HCT116 (cell line): ENCODE results near the gene RANGAP1. TPM values are rescaled to one million over a fixed set of nuclear protein-coding genes. Genes with fewer than 3 reads are reported as not detected.

Source experiments
- ATAC-seq: fragments of 200-7000 bp; cut with Tn5 transposase; 2 replicates; pipeline ENCODE4 v1.9.1; 2020; ENCODE audit warnings: mild to moderate bottlenecking, moderate library complexity
- BruUV-seq: library from RNA; stranded (reverse); fragments of 400-500 nt; replicated peaks from 2 replicates; lab custom pipeline; 2021; lab: Mats Ljungman, UMichigan
- CTCF ChIA-PET: fragments of 300-600 bp; sonication (Branson Sonifier 250); formaldehyde crosslinking; loops from one replicate; lab custom pipeline; 2021; ENCODE audit warnings: antibody characterized with exemption; lab: Charles Lee
- POLR2A ChIA-PET: fragments of 300-600, 350-600 bp; sonication (Branson Sonifier 250); formaldehyde crosslinking; loops from one replicate; lab custom pipeline; 2021; ENCODE audit warnings: antibody characterized with exemption; lab: Charles Lee
- RAD21 ChIA-PET, 2 experiments: fragments of 300-600 bp; sonication (Branson Sonifier 250); formaldehyde crosslinking; loops; one replicate each; lab custom pipeline; 2023; ENCODE audit warnings: low total read pairs in 2 of 2; ENCODE audit not compliant: uncharacterized antibody in 2 of 2, unreplicated experiment in 2 of 2, low non-redundant PET in 1 of 2; lab: Charles Lee
- DNase-seq: peaks from one replicate; pipeline ENCODE4 v3.0.0-alpha.2; 2010; ENCODE audit warnings: low read depth, low spot score
- H2AFZ ChIP-seq: fragments of 200-600 bp; shearing (Covaris generic), sonication (generic); 2 replicates; pipeline ENCODE4 v1.6.1; 2017; ENCODE audit warnings: low read depth, mixed run types, mixed read lengths, antibody characterized with exemption, low read length; ENCODE audit not compliant: poor library complexity, severe bottlenecking
- H3K27ac ChIP-seq: 2 replicates; pipeline ENCODE4 v1.5.1; 2012; ENCODE audit warnings: low read depth, low read length
- H3K27me3 ChIP-seq: fragments of 200-600 bp; sonication (generic); 2 replicates; pipeline ENCODE4 v1.6.1; 2016; ENCODE audit warnings: mixed run types, low read length, mixed read lengths; ENCODE audit not compliant: insufficient read depth
- H3K36me3 ChIP-seq, 2 experiments: fragments of 200-500 bp in 1 of 2; fragments of 200-600 bp in 1 of 2; sonication (Bioruptor generic) in 1 of 2; sonication (generic) in 1 of 2; 2 replicates each; pipeline versions ENCODE4 v1.5.1 to v1.6.1; 2014 to 2016; ENCODE audit warnings: low read length in 2 of 2, inconsistent platforms in 1 of 2, mixed read lengths in 1 of 2, mixed run types in 1 of 2; ENCODE audit not compliant: insufficient read depth in 2 of 2, control insufficient read depth in 1 of 2
- H3K4me1 ChIP-seq, 2 experiments: fragments of 200-600 bp in 1 of 2; sonication (generic) in 1 of 2; 2 replicates each; pipeline versions ENCODE4 v1.5.1 to v1.6.1; 2012 to 2017; ENCODE audit warnings: low read length in 2 of 2, inconsistent platforms in 1 of 2, mild to moderate bottlenecking in 1 of 2, mixed read lengths in 1 of 2, mixed run types in 1 of 2, moderate library complexity in 1 of 2; ENCODE audit not compliant: insufficient read depth in 2 of 2, control insufficient read depth in 1 of 2
- H3K4me2 ChIP-seq: fragments of 200-600 bp; sonication (generic); 2 replicates; pipeline ENCODE4 v1.6.1; 2017; ENCODE audit warnings: mixed run types, low read length, mixed read lengths
- H3K4me3 ChIP-seq, 2 experiments: fragments of 200-600 bp in 1 of 2; sonication (generic) in 1 of 2; replicated peaks in 1 of 2; 2 replicates each; pipeline ENCODE4 v1.5.1; 2011 to 2016; ENCODE audit warnings: low read length in 2 of 2, control low read depth in 1 of 2, low read depth in 1 of 2, mild to moderate bottlenecking in 1 of 2, mixed read lengths in 1 of 2, mixed run types in 1 of 2
- H3K79me2 ChIP-seq: fragments of 200-600 bp; sonication (generic); 2 replicates; pipeline ENCODE4 v1.6.1; 2017; ENCODE audit warnings: mild to moderate bottlenecking, mixed run types, low read length, moderate library complexity, mixed read lengths; ENCODE audit not compliant: insufficient read depth
- H3K9ac ChIP-seq: fragments of 200-600 bp; sonication (generic); 2 replicates; pipeline ENCODE4 v1.6.1; 2016; ENCODE audit warnings: low read length, mixed read lengths
- H3K9me2 ChIP-seq: fragments of 200-600 bp; sonication (generic), shearing (Covaris generic); 2 replicates; pipeline ENCODE4 v1.6.1; 2017; ENCODE audit warnings: mixed run types, mild to moderate bottlenecking, moderate library complexity; ENCODE audit not compliant: insufficient read depth
- H3K9me3 ChIP-seq, 2 experiments: fragments of 200-500 bp in 1 of 2; fragments of 200-600 bp in 1 of 2; sonication (Bioruptor generic) in 1 of 2; sonication (generic) in 1 of 2; 2 replicates each; pipeline ENCODE4 v1.6.1; 2014 to 2017; ENCODE audit warnings: low read length in 2 of 2, mixed read lengths in 2 of 2, inconsistent platforms in 1 of 2, low read depth in 1 of 2, mild to moderate bottlenecking in 1 of 2, mixed run types in 1 of 2, moderate library complexity in 1 of 2; ENCODE audit not compliant: control insufficient read depth in 1 of 2, insufficient read depth in 1 of 2
- H4K20me1 ChIP-seq: fragments of 200-600 bp; sonication (generic), shearing (Covaris generic); 2 replicates; pipeline ENCODE4 v1.6.1; 2017; ENCODE audit warnings: mixed run types, mild to moderate bottlenecking, moderate library complexity; ENCODE audit not compliant: insufficient read depth
- CEBPB ChIP-seq: IDR thresholded peaks from 2 replicates; pipeline ENCODE4 v1.6.1; 2012; ENCODE audit warnings: low read depth
- CTCF ChIP-seq, 3 experiments: fragments of 200-600 bp in 1 of 3; sonication (generic) in 1 of 3; IDR thresholded peaks in 2 of 3; conservative IDR thresholded peaks in 1 of 3; 2 replicates each; pipeline ENCODE4 v1.5.1; 2012 to 2017; ENCODE audit warnings: low read depth in 2 of 3, low read length in 2 of 3, antibody characterized with exemption in 1 of 3, borderline replicate concordance in 1 of 3, control low read depth in 1 of 3, mild to moderate bottlenecking in 1 of 3, mixed read lengths in 1 of 3, mixed run types in 1 of 3, moderate library complexity in 1 of 3; ENCODE audit not compliant: insufficient read depth in 1 of 3
- EGR1 ChIP-seq: IDR thresholded peaks from 2 replicates; pipeline ENCODE4 v1.6.1; 2012; ENCODE audit warnings: low read depth
- ELF1 ChIP-seq: IDR thresholded peaks from 2 replicates; pipeline ENCODE4 v1.6.1; 2012; ENCODE audit warnings: low read depth, borderline replicate concordance
- EZH2 ChIP-seq: fragments of 200-600 bp; sonication (generic); IDR thresholded peaks from 2 replicates; pipeline ENCODE4 v1.6.1; 2017; ENCODE audit warnings: antibody characterized with exemption, mixed run types
- EZH2phosphoT487 ChIP-seq: fragments of 200-600 bp; IDR thresholded peaks from 2 replicates; pipeline ENCODE4 v1.6.1; 2018; ENCODE audit warnings: antibody characterized with exemption, borderline replicate concordance
- FOSL1 ChIP-seq: IDR thresholded peaks from 2 replicates; pipeline ENCODE4 v1.6.1; 2012; ENCODE audit warnings: low read depth
- JUND ChIP-seq: IDR thresholded peaks from 2 replicates; pipeline ENCODE4 v1.6.1; 2012
- POLR2A ChIP-seq: IDR thresholded peaks from 2 replicates; pipeline ENCODE4 v1.7.0; 2011; ENCODE audit warnings: borderline replicate concordance; ENCODE audit not compliant: insufficient read depth, insufficient read length; ENCODE audit errors: extremely low read depth
- RAD21 ChIP-seq: IDR thresholded peaks from 2 replicates; pipeline ENCODE4 v1.6.1; 2012; ENCODE audit warnings: low read depth, mild to moderate bottlenecking
- SIN3A ChIP-seq: IDR thresholded peaks from 2 replicates; pipeline ENCODE4 v1.6.1; 2012; ENCODE audit warnings: low read depth
- SP1 ChIP-seq: IDR thresholded peaks from 2 replicates; pipeline ENCODE4 v1.6.1; 2012; ENCODE audit warnings: low read depth
- SRF ChIP-seq: IDR thresholded peaks from 2 replicates; pipeline ENCODE4 v1.6.1; 2012; ENCODE audit warnings: low read depth
- ZBTB33 ChIP-seq: IDR thresholded peaks from 2 replicates; pipeline ENCODE4 v1.6.1; 2011; ENCODE audit warnings: mild to moderate bottlenecking, low read length, moderate library complexity; ENCODE audit not compliant: insufficient replicate concordance; ENCODE audit errors: extremely low read depth
- ZFX ChIP-seq: fragments of 450-650 bp; IDR thresholded peaks from 2 replicates; pipeline ENCODE4 v1.6.1; 2017
- ZNF274 ChIP-seq: fragments of 200-500 bp; sonication (Bioruptor generic); IDR thresholded peaks from 2 replicates; pipeline ENCODE4 v1.6.1; 2014; ENCODE audit warnings: mild to moderate bottlenecking, low read depth, low read length, inconsistent platforms
- intact Hi-C: fragments of 100-400 bp; cut with micrococcal nuclease; formaldehyde crosslinking; loops from 2 replicates; pipeline ENCODE4 v1.10.0; 2022
- total RNA-seq: library from RNA; stranded (reverse); gene quantifications from one replicate; pipeline ENCODE4 v1.2.1, GENCODE V29; 2021; ENCODE audit not compliant: unreplicated experiment
- TF ChIP-seq, protein P1 (sequence below): IDR thresholded peaks from 2 replicates; pipeline ENCODE4 v1.6.1; 2012

Gene RANGAP1
- total RNA-seq, 1 experiment from 2014 or later, result 121 TPM

DNA sequence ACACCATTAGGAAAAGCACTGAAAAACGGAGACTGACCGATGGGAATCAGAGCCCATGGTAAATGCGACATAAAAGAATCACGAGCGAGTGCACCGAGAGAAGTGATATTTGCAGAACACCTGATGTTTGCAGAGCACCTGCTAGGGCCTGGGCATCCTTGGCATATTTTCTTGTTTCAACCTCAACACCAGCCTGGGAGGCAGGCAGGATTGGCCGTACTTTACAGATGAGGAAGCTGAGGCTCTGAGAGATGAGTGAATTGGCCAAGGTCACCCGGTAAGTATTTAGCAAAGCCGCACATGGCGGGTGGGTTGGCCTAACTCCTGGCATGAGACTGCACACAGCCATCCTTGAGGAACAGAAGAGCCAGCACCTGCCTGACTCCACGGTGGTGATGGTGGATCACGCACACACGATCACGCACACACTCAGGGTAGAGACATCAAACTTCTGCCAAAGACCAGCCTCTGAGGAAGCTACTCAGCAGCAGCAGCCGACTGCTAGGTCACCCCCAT is 23.7 kb downstream of the RANGAP1 start:
- ChIA-PET POLR2A (no interaction called here), CTCF (interaction anchor here (1.4 kb wide), 1 partner anchor 340 kb away, joined by 3 read pairs; no protein-coding TSS in a partner anchor), RAD21 (no interaction called here)
- Histone ChIP-seq H4K20me1 (no peaks in the 10 kb centered on the region), H3K4me2 (no peak overlapping the region), H3K4me3 (no peak overlapping the region), H3K9me2 (no peaks in the 10 kb centered on the region), H3K9ac (no peak overlapping the region), H3K27me3 (no peaks in the 10 kb centered on the region), H3K36me3 (peaks cover 64 to 81% of the 10 kb centered on the region in 2 experiments), H3K79me2 (peaks cover 64% of the 10 kb centered on the region; the same call in 1 of the 2 replicates), H3K9me3 (no peaks in the 10 kb centered on the region), H2AFZ (no peak overlapping the region), H3K27ac (no peak overlapping the region), H3K4me1 (no peaks in the 10 kb centered on the region)
- TF ChIP-seq FOSL1 (no peak), ZNF274 (no peak), SRF (no peak)
- no peak for DNase-seq
- intact Hi-C loops, result no loop called here
- ATAC-seq, result no peak
- BruUV-seq, result no TSS peak

DNA sequence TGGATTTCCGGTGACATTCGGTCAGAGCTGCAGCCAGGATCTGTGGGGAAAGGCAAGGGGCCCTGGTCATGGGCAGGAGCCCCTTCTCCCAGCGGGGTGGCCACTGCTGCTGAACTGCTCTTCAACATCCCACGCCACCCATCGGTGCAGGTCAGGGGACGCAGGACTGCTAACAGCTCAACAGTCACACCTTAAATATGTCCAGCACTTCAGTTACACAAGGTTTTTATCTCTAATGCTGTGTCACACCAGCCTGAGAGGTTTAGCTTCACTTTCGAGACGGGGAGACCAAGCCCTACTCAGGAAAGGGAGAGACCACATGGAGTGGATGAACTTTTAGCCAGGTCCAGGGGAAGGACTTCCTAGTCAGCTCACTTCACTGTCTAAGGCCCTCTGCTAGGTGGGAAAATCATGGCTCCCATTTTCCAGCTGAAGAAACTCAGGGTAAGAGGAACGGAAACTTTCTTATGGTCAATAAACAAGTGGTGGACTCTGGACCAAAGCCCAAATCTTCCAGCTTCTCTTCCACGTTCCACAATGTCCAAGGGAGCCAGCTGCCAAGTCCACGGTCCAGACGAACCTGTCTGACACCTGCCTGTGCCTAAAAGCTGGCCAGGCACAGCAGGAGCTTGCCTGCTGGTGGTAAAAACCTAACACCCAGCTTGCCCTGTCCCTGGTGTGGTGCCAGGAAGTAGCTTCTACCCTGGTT is 24.3 kb downstream of the RANGAP1 start:
- H4K20me1 ChIP-seq, result no peaks in the 10 kb centered on the region
- H3K9me2 ChIP-seq, result no peaks in the 10 kb centered on the region
- H3K27ac ChIP-seq, result no peak overlapping the region
- DNase-seq (no peak), ATAC-seq (no peak)
- no peaks in the 10 kb centered on the region for H3K27me3 ChIP-seq
- RAD21 ChIA-PET, result no interaction called here
- H3K4me2 ChIP-seq, result no peak overlapping the region
- H3K9ac ChIP-seq, result no peak overlapping the region
- CTCF ChIA-PET, result interaction anchor here (1.4 kb wide), 1 partner anchor 339 kb away, joined by 3 read pairs; no protein-coding TSS in a partner anchor
- peaks cover 62% of the 10 kb centered on the region; the same call in 1 of the 2 replicates for H3K79me2 ChIP-seq
- no peaks in the 10 kb centered on the region for H3K4me1 ChIP-seq
- no peak overlapping the region for H3K4me3 ChIP-seq
- H3K9me3 ChIP-seq, result no peaks in the 10 kb centered on the region
- H3K36me3 ChIP-seq, result peaks cover 66 to 82% of the 10 kb centered on the region in 2 experiments
- POLR2A ChIA-PET, result interaction anchor here (0.8 kb wide), 1 partner anchor 9 kb away, joined by 3 read pairs; no protein-coding TSS in a partner anchor
- BruUV-seq, result no TSS peak
- no peak overlapping the region for H2AFZ ChIP-seq
- intact Hi-C loops, result no loop called here
- TF ChIP-seq SIN3A (no peak), SRF (no peak), JUND (no peak), ZBTB33 (no peak), EZH2phosphoT487 (no peak), SP1 (no peak), CTCF (IDR thresholded peaks at IDR 0.05 in 2 of 3, conservative IDR thresholded peaks at IDR 0.05 in 1 of 3; ENCODE audit: borderline replicate concordance in 1 of 3, insufficient read depth in 1 of 3, low read depth in 2 of 3, low read length in 2 of 3) (no peak), POLR2A (no peak), ELF1 (no peak), ZFX (no peak), RAD21 (no peak), EGR1 (no peak), CEBPB (no peak), ZNF274 (no peak), EZH2 (no peak)
- TF ChIP-seq, protein P1, sequence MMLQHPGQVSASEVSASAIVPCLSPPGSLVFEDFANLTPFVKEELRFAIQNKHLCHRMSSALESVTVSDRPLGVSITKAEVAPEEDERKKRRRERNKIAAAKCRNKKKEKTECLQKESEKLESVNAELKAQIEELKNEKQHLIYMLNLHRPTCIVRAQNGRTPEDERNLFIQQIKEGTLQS, result no peak
